Measurements from ENCODE around the gene ERAL1. TPM values are rescaled to one million over a fixed set of nuclear protein-coding genes. Genes with fewer than 3 reads are reported as not detected.

Gene ERAL1
- total RNA-seq, 4 donors from 2014 or later = 26.4 to 52.8 (median 36.2) TPM

DNA sequence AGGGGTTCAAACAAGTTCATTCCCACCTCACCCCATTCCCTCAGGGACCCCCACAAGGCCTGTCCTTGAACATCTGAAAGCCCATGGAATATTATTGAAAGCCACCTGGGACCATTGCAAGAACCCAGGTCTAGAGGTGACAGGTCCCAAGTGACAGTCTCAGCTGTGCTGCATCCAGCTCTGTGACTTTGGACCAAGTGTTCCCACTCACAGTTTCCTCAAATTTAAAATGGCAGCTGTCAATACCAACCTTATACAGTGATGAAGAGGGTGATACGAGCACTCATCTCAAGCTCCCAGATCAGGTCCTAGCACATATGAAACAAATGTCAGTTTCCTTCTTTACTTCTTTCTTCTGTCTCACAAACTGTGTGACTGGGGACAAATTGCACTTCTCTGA is 9.1 kb downstream of the ERAL1 start:
- no peak overlapping the region for H3K27ac ChIP-seq
- WGBS, 2 donors = 88 to 100% methylated on average over 1 of the region's 1 CpG
- no peaks in the 10 kb centered on the region for H3K27me3 ChIP-seq
- peaks cover 0 to 31% (median 3%) of the 10 kb centered on the region in 3 donors for H3K36me3 ChIP-seq
- H3K4me3 ChIP-seq = no peak overlapping the region
- no peaks in the 10 kb centered on the region for H3K9me3 ChIP-seq
- no peaks in the 10 kb centered on the region for H3K4me1 ChIP-seq
- DNase-seq (ENCODE audit: low spot score in 2 of 2) = no peak
- TF ChIP-seq EP300 (IDR thresholded peaks at IDR 0.05) (no peak), POLR2A (IDR thresholded peaks at IDR 0.05) (no peak)
- TF ChIP-seq, protein P1, sequence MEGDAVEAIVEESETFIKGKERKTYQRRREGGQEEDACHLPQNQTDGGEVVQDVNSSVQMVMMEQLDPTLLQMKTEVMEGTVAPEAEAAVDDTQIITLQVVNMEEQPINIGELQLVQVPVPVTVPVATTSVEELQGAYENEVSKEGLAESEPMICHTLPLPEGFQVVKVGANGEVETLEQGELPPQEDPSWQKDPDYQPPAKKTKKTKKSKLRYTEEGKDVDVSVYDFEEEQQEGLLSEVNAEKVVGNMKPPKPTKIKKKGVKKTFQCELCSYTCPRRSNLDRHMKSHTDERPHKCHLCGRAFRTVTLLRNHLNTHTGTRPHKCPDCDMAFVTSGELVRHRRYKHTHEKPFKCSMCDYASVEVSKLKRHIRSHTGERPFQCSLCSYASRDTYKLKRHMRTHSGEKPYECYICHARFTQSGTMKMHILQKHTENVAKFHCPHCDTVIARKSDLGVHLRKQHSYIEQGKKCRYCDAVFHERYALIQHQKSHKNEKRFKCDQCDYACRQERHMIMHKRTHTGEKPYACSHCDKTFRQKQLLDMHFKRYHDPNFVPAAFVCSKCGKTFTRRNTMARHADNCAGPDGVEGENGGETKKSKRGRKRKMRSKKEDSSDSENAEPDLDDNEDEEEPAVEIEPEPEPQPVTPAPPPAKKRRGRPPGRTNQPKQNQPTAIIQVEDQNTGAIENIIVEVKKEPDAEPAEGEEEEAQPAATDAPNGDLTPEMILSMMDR (IDR thresholded peaks at IDR 0.05) = no peak

DNA sequence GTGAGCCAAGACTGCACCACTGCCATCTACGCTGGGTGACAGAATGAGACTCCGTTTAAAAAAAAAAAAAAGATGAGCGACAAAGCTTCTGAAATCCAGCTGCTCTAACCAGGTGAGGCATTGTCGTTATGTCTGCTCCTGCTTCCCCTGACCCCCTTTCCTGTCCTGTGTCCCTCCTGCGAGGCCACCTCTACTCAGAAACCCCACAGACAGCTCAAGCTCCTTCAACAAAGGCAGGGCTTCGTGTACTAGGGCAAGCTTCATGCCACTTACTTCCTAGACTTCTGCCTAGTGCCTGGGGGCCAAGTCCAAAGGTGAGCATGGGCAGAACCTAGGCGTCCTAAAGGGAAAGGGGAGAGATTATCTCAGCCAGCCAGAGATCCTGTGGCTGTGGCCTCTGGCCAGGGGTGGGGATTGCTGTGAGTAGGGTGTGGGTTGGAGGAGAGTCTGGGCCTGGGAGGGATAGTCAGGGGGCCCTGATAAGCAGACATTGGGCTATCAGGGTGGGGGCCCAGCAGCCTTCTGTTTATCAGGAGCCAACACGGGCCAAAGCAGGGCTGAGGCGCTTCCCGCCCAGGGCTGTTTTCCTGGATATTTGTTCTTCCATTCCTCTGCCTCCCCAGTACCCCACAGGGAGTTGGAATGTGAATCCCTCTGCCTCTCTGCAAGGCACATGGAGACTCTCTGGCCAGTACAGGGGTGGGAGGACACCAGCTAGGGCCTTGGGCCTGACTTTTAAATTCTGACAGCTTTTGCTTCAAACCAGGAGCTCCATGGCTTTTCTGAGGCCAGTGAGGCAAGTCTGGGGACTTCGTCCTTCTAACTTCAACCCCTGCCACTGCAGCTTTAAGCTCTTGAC is 10.4 kb downstream of the ERAL1 start:
- DNase-seq (ENCODE audit: low spot score in 2 of 2) = no peak
- Histone ChIP-seq H3K27me3 (no peaks in the 10 kb centered on the region), H3K4me1 (no peaks in the 10 kb centered on the region), H3K27ac (peak overlapping the region in 1 of 4 donors; percentile 44), H3K4me3 (no peak overlapping the region), H3K36me3 (peaks cover 0 to 18% (median 0%) of the 10 kb centered on the region in 3 donors), H3K9me3 (no peaks in the 10 kb centered on the region)
- whole genome bisulfite sequencing, 2 donors = 77 to 81% methylated on average over 11 of the region's 11 CpGs
- no peak for TF ChIP-seq EP300 (IDR thresholded peaks at IDR 0.05)

DNA sequence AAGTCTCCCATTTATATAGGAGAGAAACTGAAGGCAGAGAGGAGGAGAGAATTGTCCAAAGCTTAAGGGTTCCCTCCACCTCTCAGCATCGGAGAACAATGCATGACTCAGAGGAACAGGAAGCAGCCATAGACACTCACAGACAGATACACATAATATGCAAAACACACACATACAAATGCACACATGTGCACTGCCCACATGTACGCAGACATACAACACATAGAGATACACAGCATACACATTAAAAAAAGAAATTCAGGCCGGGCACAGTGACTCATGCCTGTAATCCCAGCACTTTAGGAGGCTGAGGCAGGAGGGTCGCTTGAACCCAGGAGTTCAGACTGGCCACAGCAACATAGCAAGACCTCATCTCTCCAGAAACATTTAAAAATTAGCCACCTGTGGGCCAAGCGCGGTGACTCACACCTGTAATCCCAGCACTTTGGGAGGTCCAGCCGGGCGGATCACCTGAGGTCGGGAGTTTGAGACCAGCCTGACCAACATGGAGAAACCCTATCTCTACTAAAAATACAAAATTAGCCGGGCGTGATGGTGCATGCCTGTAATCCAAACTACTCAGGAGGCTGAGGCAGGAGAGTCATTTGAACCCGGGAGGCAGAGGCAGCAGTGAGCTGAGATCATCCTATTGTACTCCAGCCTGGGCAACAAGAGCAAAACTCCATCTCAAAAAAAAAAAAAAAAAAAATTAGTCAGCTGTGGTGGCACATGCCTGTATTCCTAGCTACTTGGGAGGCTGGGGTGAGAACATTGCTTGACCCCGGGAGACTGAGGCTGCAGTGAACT is 11.3 kb downstream of the ERAL1 start:
- Histone ChIP-seq H3K4me3 (no peak overlapping the region), H3K9me3 (no peaks in the 10 kb centered on the region), H3K27ac (no peak overlapping the region), H3K4me1 (no peaks in the 10 kb centered on the region), H3K27me3 (no peaks in the 10 kb centered on the region), H3K36me3 (peaks cover 0 to 9% (median 0%) of the 10 kb centered on the region in 3 donors)
- 86% methylated on average over 13 of the region's 13 CpGs for WGBS, 2 donors
- no peak for DNase-seq (ENCODE audit: low spot score in 2 of 2)
- TF ChIP-seq POLR2A (IDR thresholded peaks at IDR 0.05) (no peak), EP300 (IDR thresholded peaks at IDR 0.05) (no peak)
- TF ChIP-seq, protein P1 (IDR thresholded peaks at IDR 0.05) = no peak

DNA sequence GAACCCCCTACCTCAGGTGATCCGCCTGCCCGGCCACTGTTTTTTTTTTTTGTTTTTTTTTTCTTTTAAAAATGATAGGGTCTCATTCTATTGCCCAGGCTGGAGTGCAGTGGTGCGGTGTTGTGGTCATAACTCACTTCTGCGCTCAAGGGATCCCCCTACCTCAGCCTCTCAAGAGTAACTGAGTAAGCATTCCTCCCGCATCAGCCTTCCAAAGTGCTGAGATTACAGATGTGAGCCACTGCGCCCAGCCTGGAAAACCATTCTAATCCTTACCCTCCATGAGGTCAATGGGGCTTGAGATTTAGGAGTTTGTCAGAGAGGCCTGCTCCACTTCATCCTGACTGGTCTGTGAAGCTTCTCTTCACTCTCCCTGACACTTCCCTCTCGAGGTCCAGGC is 12.5 kb downstream of the ERAL1 start:
- DNase-seq (ENCODE audit: low spot score in 2 of 2) = no peak
- Histone ChIP-seq H3K27me3 (no peaks in the 10 kb centered on the region), H3K27ac (no peak overlapping the region), H3K4me3 (no peak overlapping the region), H3K4me1 (no peaks in the 10 kb centered on the region), H3K9me3 (no peaks in the 10 kb centered on the region), H3K36me3 (no peaks in the 10 kb centered on the region)
- WGBS, 2 donors = 87 to 89% methylated on average over 7 of the region's 7 CpGs
- TF ChIP-seq, protein P1 (IDR thresholded peaks at IDR 0.05) = no peak
- no peak for TF ChIP-seq EP300 (IDR thresholded peaks at IDR 0.05)
- no peak for TF ChIP-seq POLR2A (IDR thresholded peaks at IDR 0.05)

DNA sequence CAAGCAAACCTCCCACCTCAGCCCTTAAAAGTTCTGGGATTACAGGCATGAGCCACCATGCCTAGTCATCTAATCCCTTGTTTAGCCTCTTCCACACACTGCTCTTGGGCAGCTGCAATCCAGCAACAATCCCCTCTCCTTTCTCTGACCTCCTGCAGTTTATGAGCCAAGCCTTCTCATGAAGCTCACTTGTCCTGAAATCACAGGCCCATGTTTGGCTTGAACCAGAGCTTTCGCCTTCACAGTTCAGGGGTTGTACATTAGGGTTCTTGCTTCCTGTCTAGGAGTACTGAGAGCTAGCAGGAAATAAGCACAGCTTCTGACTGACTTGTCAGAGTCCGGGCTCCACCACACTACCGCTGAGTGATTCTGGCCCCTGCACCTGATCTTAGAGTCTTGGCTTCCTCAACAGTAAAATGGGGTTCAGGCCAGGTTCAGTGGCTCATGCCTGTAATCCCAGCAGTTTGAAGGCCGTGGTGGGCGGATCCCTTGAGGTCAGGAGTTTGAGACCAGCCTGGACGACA is 16.3 kb downstream of the ERAL1 start:
- H3K4me3 ChIP-seq = no peak overlapping the region
- H3K4me1 ChIP-seq = no peaks in the 10 kb centered on the region
- H3K36me3 ChIP-seq = no peaks in the 10 kb centered on the region
- TF ChIP-seq EP300 (IDR thresholded peaks at IDR 0.05) (no peak), POLR2A (IDR thresholded peaks at IDR 0.05) (no peak)
- TF ChIP-seq, protein P1 (IDR thresholded peaks at IDR 0.05) = no peak
- no peak for DNase-seq (ENCODE audit: low spot score in 2 of 2)
- 71 to 82% methylated on average over 6 of the region's 6 CpGs for WGBS, 2 donors
- no peaks in the 10 kb centered on the region for H3K9me3 ChIP-seq
- H3K27me3 ChIP-seq = no peaks in the 10 kb centered on the region
- peak overlapping the region in 1 of 4 donors; percentile 26 for H3K27ac ChIP-seq

Data from tibial nerve (tissue), 4 donors.